MCF 10A (cell line): ENCODE measurements around the gene FAAH. TPM values are rescaled to one million over a fixed set of nuclear protein-coding genes. Genes with fewer than 3 reads are reported as not detected.

Experiments
- BruUV-seq: library from RNA; stranded (reverse); fragments of 400-500 nt; replicated peaks from 2 replicates; lab custom pipeline; 2021; lab: Mats Ljungman, UMichigan
- CTCF ChIA-PET: fragments of 300-600 bp; sonication (Branson Sonifier 250); formaldehyde crosslinking; extraction: SDS; loops from one replicate; lab custom pipeline; 2021; ENCODE audit warnings: antibody characterized with exemption, inconsistent platforms; lab: Yijun Ruan, JAX
- POLR2A ChIA-PET: fragments of 300-600, 350-650 bp; sonication (Branson Sonifier 250); formaldehyde crosslinking; extraction: SDS; loops from one replicate; lab custom pipeline; 2020; ENCODE audit warnings: antibody characterized with exemption, inconsistent platforms; lab: Yijun Ruan, JAX
- DNase-seq: peaks from one replicate; pipeline ENCODE4 v3.0.0-alpha.2; 2018; ENCODE audit not compliant: unreplicated experiment
- H3K27ac Mint-ChIP-seq: one replicate; pipeline ENCODE4 v1.8.0; 2022; ENCODE audit warnings: mild to moderate bottlenecking, low read depth, mixed read lengths; ENCODE audit not compliant: unreplicated experiment
- H3K27me3 Mint-ChIP-seq: one replicate; pipeline ENCODE4 v1.8.0; 2022; ENCODE audit warnings: mixed read lengths; ENCODE audit not compliant: insufficient read depth, unreplicated experiment
- H3K36me3 Mint-ChIP-seq: one replicate; pipeline ENCODE4 v1.8.0; 2022; ENCODE audit warnings: mild to moderate bottlenecking, moderate library complexity, mixed read lengths; ENCODE audit not compliant: insufficient read depth, unreplicated experiment
- H3K4me1 Mint-ChIP-seq: one replicate; pipeline ENCODE4 v1.8.0; 2022; ENCODE audit warnings: mixed read lengths; ENCODE audit not compliant: insufficient read depth, unreplicated experiment
- H3K4me3 Mint-ChIP-seq: one replicate; pipeline ENCODE4 v1.8.0; 2022; ENCODE audit warnings: mild to moderate bottlenecking, moderate library complexity, mixed read lengths; ENCODE audit not compliant: unreplicated experiment
- H3K9me3 Mint-ChIP-seq: one replicate; pipeline ENCODE4 v1.8.0; 2022; ENCODE audit warnings: mixed read lengths; ENCODE audit not compliant: unreplicated experiment
- intact Hi-C: fragments of 100-400 bp; cut with micrococcal nuclease; formaldehyde crosslinking; loops from 2 replicates; pipeline ENCODE4 v1.14.1; 2022
- total RNA-seq: library from RNA; stranded (reverse); gene quantifications from 2 replicates; pipeline ENCODE4 v1.2.3, GENCODE V29; 2022
- TF ChIP-seq, protein P1 (sequence below): fragments of 200-600 bp; IDR thresholded peaks from one replicate; pipeline ENCODE4 v1.8.0; 2022; ENCODE audit warnings: antibody characterized with exemption, mild to moderate bottlenecking; ENCODE audit not compliant: unreplicated experiment

Gene FAAH
- total RNA-seq, 1 experiment from 2014 or later = 19.3 TPM

DNA sequence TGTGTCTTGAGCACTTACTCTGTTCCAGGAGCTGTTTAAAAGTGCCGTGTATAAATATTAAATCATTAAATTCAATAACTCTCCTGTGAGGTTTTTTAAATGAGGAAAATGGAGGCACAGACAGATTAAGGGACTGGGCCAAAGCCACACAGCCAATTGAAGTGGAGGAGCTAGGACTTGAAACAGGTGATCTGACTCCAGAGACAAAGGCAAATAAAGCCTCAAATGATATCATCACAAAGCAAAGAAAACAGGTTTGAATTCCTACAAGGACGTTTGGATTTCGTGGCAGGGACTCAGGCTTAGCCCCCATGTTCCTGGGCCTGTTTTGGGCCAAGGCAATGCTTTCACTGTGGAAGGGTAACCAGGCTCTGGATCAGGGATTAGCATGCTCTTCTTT, 50.3 kb downstream of the FAAH start:
- peaks cover 12% of the 10 kb centered on the region for H3K27me3 Mint-ChIP-seq
- TF ChIP-seq, protein P1, sequence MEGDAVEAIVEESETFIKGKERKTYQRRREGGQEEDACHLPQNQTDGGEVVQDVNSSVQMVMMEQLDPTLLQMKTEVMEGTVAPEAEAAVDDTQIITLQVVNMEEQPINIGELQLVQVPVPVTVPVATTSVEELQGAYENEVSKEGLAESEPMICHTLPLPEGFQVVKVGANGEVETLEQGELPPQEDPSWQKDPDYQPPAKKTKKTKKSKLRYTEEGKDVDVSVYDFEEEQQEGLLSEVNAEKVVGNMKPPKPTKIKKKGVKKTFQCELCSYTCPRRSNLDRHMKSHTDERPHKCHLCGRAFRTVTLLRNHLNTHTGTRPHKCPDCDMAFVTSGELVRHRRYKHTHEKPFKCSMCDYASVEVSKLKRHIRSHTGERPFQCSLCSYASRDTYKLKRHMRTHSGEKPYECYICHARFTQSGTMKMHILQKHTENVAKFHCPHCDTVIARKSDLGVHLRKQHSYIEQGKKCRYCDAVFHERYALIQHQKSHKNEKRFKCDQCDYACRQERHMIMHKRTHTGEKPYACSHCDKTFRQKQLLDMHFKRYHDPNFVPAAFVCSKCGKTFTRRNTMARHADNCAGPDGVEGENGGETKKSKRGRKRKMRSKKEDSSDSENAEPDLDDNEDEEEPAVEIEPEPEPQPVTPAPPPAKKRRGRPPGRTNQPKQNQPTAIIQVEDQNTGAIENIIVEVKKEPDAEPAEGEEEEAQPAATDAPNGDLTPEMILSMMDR = no peak
- no peak for DNase-seq
- ChIA-PET POLR2A (no interaction called here), CTCF (interaction anchor here (0.6 to 5.2 kb wide), 12 partner anchors 8 to 104 kb away, joined by 3 to 92 read pairs (median 5); no protein-coding TSS in a partner anchor)
- H3K27ac Mint-ChIP-seq = no peak overlapping the region
- H3K36me3 Mint-ChIP-seq = no peaks in the 10 kb centered on the region
- no peaks in the 10 kb centered on the region for H3K9me3 Mint-ChIP-seq
- intact Hi-C loops = no loop called here
- no peak overlapping the region for H3K4me3 Mint-ChIP-seq
- no TSS peak for BruUV-seq
- peaks cover 13% of the 10 kb centered on the region for H3K4me1 Mint-ChIP-seq

DNA sequence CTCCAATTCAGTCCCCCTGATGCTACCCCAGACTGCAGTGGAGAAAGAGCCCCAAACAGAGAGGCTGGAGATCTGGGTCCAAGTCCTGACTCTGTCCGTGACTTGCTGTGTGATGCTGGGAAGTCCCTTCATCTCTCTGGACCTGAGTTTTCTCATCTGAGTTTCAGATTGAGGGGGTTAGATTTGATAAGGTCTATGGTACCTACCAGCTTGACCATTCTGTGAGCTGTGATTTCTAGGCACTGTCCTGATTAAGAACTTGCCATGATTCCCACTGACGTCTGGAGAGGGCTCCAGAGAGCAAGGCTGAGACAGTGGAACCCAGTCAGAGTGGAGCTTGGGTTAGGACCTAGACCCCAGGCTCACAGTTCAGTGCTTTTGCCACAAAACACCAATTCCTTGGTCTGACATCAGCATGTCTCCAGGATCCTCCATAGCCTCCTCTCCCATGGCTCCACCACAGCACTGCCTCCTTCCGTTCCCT, 51.7 kb downstream of the FAAH start:
- no peaks in the 10 kb centered on the region for H3K36me3 Mint-ChIP-seq
- no peaks in the 10 kb centered on the region for H3K9me3 Mint-ChIP-seq
- H3K4me3 Mint-ChIP-seq = no peak overlapping the region
- no peak overlapping the region for H3K27ac Mint-ChIP-seq
- TF ChIP-seq, protein P1 = no peak
- BruUV-seq = no TSS peak
- H3K27me3 Mint-ChIP-seq = peaks cover 12% of the 10 kb centered on the region
- CTCF ChIA-PET = interaction anchor here (0.6 to 5.2 kb wide), 13 partner anchors 9 to 817 kb away, joined by 3 to 92 read pairs (median 6); partner anchors contain the start of gene CYP4A22
- H3K4me1 Mint-ChIP-seq = peaks cover 13% of the 10 kb centered on the region
- intact Hi-C loops = loop anchor here (2.0 kb wide), 1 partner anchor 31 kb away; no protein-coding TSS in a partner anchor
- POLR2A ChIA-PET = interaction anchor here (1.3 kb wide), 1 partner anchor 76 kb away, joined by 4 read pairs; no protein-coding TSS in a partner anchor
- DNase-seq = peak; percentile 17

DNA sequence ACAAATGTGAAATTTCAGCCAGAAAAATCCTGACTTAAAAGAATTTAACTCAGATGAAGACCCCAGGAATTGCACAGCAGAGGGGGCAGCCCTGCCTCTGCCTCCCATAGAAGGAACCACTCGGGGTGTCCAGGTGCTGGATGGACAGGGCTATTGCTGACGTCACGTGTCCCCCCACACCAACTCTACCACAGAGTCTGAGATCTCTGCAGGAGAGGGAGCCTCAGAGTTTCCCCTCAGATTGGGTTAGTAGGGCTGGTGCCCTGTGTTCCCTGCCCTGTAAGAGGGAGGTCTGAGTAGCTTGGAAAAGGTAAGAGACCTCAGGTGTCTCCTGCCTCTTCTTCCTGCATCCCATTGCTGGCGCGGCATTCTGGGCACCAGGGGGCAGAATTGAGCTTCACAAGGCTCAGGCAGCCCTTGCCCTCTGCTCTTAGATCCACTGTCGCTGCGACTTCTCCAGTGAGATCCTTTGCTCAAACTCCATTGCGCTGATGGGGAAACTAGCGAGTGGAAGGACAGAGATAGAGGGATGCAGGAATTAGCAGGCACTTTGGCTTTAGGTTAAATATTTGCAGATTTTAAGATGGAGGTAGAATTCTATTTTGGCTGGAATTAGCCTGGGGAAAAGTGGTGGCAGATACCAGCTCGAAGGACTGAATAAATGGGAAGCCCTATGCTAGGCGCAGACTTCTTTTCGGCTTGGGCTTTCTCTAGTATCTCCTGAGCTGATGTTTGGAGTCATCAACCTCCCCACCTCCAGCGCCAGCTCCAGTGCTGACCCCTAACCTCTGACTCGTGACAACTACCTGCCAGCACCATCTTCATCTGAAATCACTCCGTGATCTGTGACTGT, 52.8 kb downstream of the FAAH start:
- ChIA-PET CTCF (interaction anchor here (0.6 to 5.2 kb wide), 30 partner anchors 12 to 714 kb away, joined by 3 to 92 read pairs (median 6); partner anchors contain the start of gene MKNK1), POLR2A (interaction anchor here (0.6 to 1.0 kb wide), 2 partner anchors 81 to 156 kb away, joined by 3 to 4 read pairs; no protein-coding TSS in a partner anchor)
- Mint-ChIP-seq H3K27me3 (peaks cover 12% of the 10 kb centered on the region), H3K36me3 (no peaks in the 10 kb centered on the region), H3K4me3 (no peak overlapping the region), H3K27ac (no peak overlapping the region), H3K4me1 (peaks cover 13% of the 10 kb centered on the region), H3K9me3 (no peaks in the 10 kb centered on the region)
- TF ChIP-seq, protein P1 = peak; percentile 78
- intact Hi-C loops = loop anchor here (1.0 to 2.0 kb wide), 4 partner anchors 30 to 278 kb away; no protein-coding TSS in a partner anchor
- peak; percentile 72 for DNase-seq
- BruUV-seq = no TSS peak
